GM18505 (cell line): ENCODE results near the gene MED13L.

Experiments used
- ATAC-seq: cut with Tn5 transposase; IDR thresholded peaks from one replicate; pipeline ENCODE4 v1.9.1; 2021; ENCODE audit not compliant: unreplicated experiment
- POLR2A ChIP-seq: IDR thresholded peaks from 4 replicates; pipeline ENCODE4 v1.6.1; 2011; ENCODE audit warnings: borderline replicate concordance; ENCODE audit not compliant: insufficient read depth, insufficient read length; ENCODE audit errors: extremely low read depth

MED13L gene

DNA sequence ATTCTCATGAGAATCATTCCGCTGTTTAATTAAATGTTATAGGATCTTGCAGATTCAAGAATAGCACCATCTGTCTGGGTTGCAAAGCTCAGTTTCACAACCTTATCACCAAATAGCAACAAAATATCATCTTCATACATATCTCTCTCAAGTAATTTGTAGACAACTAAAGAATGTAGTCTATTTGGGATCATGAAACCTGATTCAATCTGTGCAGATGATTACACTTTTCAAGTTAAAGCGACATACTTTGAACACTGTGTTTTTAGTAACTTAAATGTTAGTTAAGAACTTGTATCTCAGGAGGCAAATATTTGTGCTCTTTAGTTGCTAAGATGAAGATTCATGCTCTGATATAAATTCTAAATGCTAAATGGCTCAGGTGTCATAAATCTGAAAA lies 14.8 kb downstream of the MED13L start:
- ATAC-seq, result no peak
- TF ChIP-seq POLR2A, result no peak

DNA sequence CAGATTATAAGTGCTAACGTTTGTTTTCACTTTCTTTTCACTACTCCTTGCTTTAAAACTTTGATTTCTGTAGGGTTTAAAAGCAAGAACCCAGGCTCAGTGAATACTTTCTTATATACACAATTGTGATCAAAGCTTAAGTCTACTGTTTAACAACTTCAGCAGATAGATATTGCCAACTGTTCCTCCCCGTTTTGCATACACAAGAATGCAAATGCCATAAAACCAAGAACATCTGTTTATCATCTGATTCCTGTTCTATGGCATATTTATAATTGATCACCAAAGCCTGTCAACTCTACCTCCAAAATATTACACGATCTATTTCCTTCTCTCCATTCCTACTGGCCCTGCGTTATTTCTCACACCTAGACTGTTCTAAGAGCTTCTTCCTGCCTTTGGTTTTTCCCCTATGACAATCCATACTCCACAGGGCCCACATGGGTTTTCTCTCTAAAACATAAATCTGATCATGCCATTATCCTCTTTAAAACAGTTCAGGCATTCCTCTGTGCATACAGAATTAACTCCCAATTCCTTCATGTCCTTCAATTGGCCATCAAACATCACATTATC lies 15.9 kb downstream of the MED13L start:
- TF ChIP-seq POLR2A, result no peak
- no peak for ATAC-seq

- ATAC-seq, result no peak
- no peak for TF ChIP-seq POLR2A
Measured at GRCh38 chr12:116259800-116260577, 17.5 kb downstream of the MED13L start.

DNA sequence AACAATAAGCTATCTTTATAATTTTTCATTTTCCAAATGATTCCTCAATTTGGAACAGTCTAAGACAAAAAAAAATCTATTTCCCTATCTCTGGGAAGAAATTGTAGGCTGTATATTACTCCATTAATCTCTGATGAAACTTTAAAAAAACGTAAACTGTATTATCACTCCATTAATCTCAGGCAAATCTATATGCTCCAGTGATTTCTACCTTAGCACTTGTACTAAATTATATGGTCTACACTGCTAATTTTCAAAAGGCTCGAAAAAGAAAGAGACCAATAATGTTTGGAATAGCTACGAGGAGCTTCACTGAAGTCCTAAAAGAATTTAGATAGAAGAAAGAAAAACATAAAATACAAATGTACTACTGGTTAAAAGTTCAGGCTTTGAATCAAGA lies 19.7 kb downstream of the MED13L start:
- TF ChIP-seq POLR2A, result no peak
- no peak for ATAC-seq

GRCh38 chr12:116257215-116257614 lies 20.3 kb downstream of the MED13L start:
- no peak for ATAC-seq
- no peak for TF ChIP-seq POLR2A

DNA sequence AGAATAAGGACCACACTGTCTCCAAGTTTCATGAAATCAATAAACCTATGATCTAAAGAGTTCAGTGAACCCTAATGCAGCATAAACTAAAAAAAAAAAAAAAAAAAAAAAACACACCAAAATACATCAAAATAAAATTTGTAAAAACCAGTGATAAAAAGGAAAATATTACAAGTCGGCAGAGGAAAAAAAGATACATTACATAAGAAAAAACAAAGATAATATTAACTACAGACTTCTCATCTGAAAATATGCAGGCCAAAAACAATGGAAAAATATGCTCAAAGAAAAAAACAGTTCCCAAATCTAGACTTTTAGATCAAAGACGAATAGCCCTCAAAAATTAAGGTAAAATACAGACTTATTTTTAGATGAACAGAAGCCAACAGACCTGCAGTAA lies 27.6 kb downstream of the MED13L start:
- ATAC-seq, result no peak
- no peak for TF ChIP-seq POLR2A

DNA sequence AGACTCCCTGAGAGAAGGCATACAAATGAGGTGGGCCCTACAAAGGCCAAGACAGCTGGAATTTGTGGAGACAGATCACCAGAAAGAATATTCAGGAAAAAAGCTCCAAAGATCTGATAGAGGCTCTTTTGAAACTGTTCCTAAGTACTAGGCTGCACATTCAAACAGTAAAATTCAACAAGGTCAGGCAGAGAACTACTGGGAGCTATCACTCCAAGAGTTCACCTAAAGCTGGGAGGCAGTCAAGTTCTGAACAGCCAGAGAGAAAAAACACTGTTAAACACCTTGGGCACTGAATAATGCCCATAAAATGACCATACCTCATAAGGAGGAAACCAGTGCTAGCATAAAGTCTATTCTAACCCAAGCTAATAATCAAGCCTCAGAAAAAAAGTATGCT lies 28.6 kb downstream of the MED13L start:
- TF ChIP-seq POLR2A, result no peak
- no peak for ATAC-seq

- no peak for TF ChIP-seq POLR2A
- no peak for ATAC-seq
Measured at GRCh38 chr12:116248433-116248832, 29.1 kb downstream of the MED13L start.

DNA sequence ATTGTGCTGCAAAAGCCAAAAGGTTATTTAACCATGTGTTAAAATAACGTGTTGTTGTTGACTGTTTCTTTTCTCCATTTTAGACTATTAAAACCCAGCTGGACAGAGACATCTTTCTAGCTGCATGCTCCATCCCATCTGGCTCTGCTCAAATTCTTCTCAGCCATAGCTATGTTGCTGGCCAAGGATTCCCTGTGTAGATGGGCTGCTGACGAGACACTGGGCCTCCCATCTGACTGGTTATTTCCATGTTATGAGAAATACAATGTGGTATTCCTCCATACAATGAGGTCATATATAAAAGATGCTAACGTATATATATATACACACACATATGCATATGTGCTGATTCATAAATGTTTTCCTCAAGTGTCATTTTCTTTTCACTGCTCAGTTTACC lies 30.1 kb downstream of the MED13L start:
- ATAC-seq, result no peak
- TF ChIP-seq POLR2A, result no peak

DNA sequence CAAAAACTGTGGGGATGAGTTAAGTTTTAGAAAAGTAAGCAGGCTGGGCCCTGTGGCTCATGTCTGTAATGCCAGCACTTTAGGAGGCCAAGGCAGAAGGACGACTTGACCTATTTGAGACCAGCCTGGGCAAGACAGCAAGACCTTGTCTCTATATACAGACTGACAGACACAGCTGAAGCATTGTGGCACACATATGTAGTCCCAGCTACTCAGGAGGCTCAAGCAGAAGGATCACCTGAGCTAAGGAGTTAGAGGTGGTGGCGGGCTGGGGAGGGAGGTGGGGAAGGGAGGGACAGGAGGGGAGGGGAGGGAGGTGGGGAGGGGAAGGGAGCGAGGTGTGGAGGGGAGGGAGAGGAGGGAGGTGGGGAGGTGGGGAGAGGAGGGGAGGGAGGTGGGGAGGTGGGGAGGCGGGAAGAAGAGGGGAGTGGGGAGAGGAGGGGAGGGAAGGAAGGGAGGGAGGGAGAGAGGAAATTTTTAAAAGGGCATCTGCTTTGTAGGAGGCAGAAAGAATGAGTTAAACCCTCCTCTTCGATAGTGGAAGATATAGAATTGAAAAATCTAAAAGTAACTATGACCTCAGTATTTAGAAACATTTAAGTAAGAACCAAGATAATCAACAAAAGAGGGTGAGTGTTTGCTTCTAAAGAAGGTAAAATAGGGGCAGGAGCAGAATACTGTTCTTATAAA lies 30.9 kb downstream of the MED13L start:
- no peak for ATAC-seq
- TF ChIP-seq POLR2A, result no peak

GRCh38 chr12:116245189-116245588 lies 32.3 kb downstream of the MED13L start:
- ATAC-seq, result no peak
- TF ChIP-seq POLR2A, result no peak

- no peak for TF ChIP-seq POLR2A
- ATAC-seq, result no peak
Measured at GRCh38 chr12:116244474-116245090, 32.9 kb downstream of the MED13L start.

DNA sequence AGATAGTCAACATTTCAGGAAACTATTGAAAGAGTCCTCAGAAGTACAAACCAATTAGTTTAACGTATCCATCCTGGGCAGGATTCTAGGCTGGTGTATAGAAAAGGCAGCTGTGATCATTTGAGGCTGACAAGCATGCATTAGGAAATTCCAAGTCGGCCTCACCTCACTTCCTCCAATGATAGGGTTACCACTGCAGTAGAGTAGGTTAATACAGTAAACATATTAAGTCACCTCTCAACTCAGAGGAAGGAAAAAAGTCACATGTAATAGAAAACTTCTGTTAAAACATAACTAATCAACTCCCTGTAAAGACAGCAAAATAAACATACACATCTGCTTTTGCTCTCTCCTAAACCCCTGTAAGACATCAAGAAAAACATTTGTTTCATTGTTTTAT lies 33.5 kb downstream of the MED13L start:
- no peak for ATAC-seq
- no peak for TF ChIP-seq POLR2A
